Ascending aorta (tissue), 2 donors: ENCODE results near the gene NAE1. TPM values are rescaled to one million over a fixed set of nuclear protein-coding genes. Genes with fewer than 3 reads are reported as not detected.
"Not testable (repeated sequence)": the region's sequence is repeated elsewhere in the genome, so short reads cannot be mapped to it uniquely, and the experiment has no call there.

Experiments used
- DNase-seq, 2 donors: peaks; one replicate each; pipeline ENCODE4 v3.0.0-alpha.2; 2019; ENCODE audit warnings: low spot score in 2 of 2
- H3K27ac ChIP-seq, 2 donors: fragments of 200-600 bp; sonication (generic); one replicate each; pipeline ENCODE4 v1.5.1; 2016 to 2017; ENCODE audit warnings: mild to moderate bottlenecking in 1 of 2
- H3K27me3 ChIP-seq: fragments of 200-600 bp; sonication (generic); one replicate; pipeline ENCODE4 v1.5.1; 2017
- H3K36me3 ChIP-seq, 2 donors: fragments of 200-600 bp; sonication (generic); one replicate each; pipeline ENCODE4 v1.5.1; 2016
- H3K4me1 ChIP-seq, 2 donors: fragments of 200-600 bp; sonication (generic); one replicate each; pipeline ENCODE4 v1.5.1; 2016 to 2017; ENCODE audit warnings: mild to moderate bottlenecking in 1 of 2
- H3K4me3 ChIP-seq, 2 donors: fragments of 200-600 bp; sonication (generic); one replicate each; pipeline ENCODE4 v1.5.1; 2016 to 2017; ENCODE audit warnings: mild to moderate bottlenecking in 1 of 2
- H3K9me3 ChIP-seq, 2 donors: fragments of 200-600 bp; sonication (generic); one replicate each; pipeline ENCODE4 v1.5.1; 2016
- CTCF ChIP-seq, 3 experiments: fragments of 200-600 bp in 2 of 3; fragments of 450-650 bp in 1 of 3; sonication (generic) in 2 of 3; IDR thresholded peaks; one replicate each; pipeline ENCODE4 v1.5.1; 2016 to 2019; ENCODE audit warnings: antibody characterized with exemption in 3 of 3, mild to moderate bottlenecking in 1 of 3, moderate library complexity in 1 of 3
- intact Hi-C: fragments of 100-400 bp; cut with DNase I; formaldehyde crosslinking; loops from one replicate; pipeline ENCODE4 v1.15.1; 2023
- total RNA-seq: library from RNA; depleted of rRNA; stranded (reverse); fragments of >200 nt; gene quantifications from one replicate; pipeline ENCODE4 v1.1.0, GENCODE V29; 2016

Gene NAE1
- total RNA-seq, 1 donor from 2014 or later: 8.6 TPM

GRCh38 chr16:66801320-66802105, 29.3 kb downstream of the NAE1 start, which contains the start of gene TERB1:
Gene TERB1 (minus strand): TSS chr16:66801584. CDS start chr16:66796798, 4,786 bp downstream.
- Histone ChIP-seq H3K36me3 (peaks cover 39 to 48% of the 10 kb centered on the region in 2 donors), H3K9me3 (no peaks in the 10 kb centered on the region), H3K27ac (no peak within 1 kb of the TSS), H3K4me3 (no peak within 1 kb of the TSS), H3K27me3 (no peaks in the 10 kb centered on the region), H3K4me1 (no peaks in the 10 kb centered on the region)
- intact Hi-C loops: no loop called here
- TF ChIP-seq CTCF (IDR thresholded peaks at IDR 0.05): no peak
- no peak for DNase-seq

GRCh38 chr16:66800856-66801255, 29.9 kb downstream of the NAE1 start:
- no peaks in the 10 kb centered on the region for H3K9me3 ChIP-seq
- no peaks in the 10 kb centered on the region for H3K27me3 ChIP-seq
- TF ChIP-seq CTCF (IDR thresholded peaks at IDR 0.05): no peak
- peaks cover 33 to 43% of the 10 kb centered on the region in 2 donors for H3K36me3 ChIP-seq
- no peaks in the 10 kb centered on the region for H3K4me1 ChIP-seq
- intact Hi-C loops: no loop called here
- no peak overlapping the region for H3K27ac ChIP-seq
- DNase-seq: no peak
- H3K4me3 ChIP-seq: no peak overlapping the region

- Histone ChIP-seq H3K27me3 (no peaks in the 10 kb centered on the region), H3K4me1 (no peaks in the 10 kb centered on the region), H3K4me3 (no peak overlapping the region), H3K9me3 (no peaks in the 10 kb centered on the region), H3K27ac (no peak overlapping the region), H3K36me3 (peaks cover 11 to 17% of the 10 kb centered on the region in 2 donors)
- intact Hi-C loops: no loop called here
- DNase-seq: no peak
- no peak for TF ChIP-seq CTCF (IDR thresholded peaks at IDR 0.05)
These were observed 32.6 kb downstream of the NAE1 start for GRCh38 chr16:66798161-66798560.

GRCh38 chr16:66793984-66794383, 36.8 kb downstream of the NAE1 start:
- H3K36me3 ChIP-seq, H3K9me3 ChIP-seq, DNase-seq, H3K27ac ChIP-seq, H3K4me3 ChIP-seq, intact Hi-C loops, H3K27me3 ChIP-seq, H3K4me1 ChIP-seq: not testable (repeated sequence)

- H3K4me1 ChIP-seq: no peaks in the 10 kb centered on the region
- H3K36me3 ChIP-seq: no peaks in the 10 kb centered on the region
- intact Hi-C loops: no loop called here
- no peak for DNase-seq
- H3K4me3 ChIP-seq: no peak overlapping the region
- no peak overlapping the region for H3K27ac ChIP-seq
- no peaks in the 10 kb centered on the region for H3K9me3 ChIP-seq
- TF ChIP-seq CTCF (IDR thresholded peaks at IDR 0.05): no peak
- H3K27me3 ChIP-seq: no peaks in the 10 kb centered on the region
These were observed 40.5 kb downstream of the NAE1 start for GRCh38 chr16:66790130-66790733.

GRCh38 chr16:66787427-66787826, 43.3 kb downstream of the NAE1 start:
- H3K36me3 ChIP-seq: no peaks in the 10 kb centered on the region
- H3K27me3 ChIP-seq: no peaks in the 10 kb centered on the region
- no peak overlapping the region for H3K4me3 ChIP-seq
- no peak overlapping the region for H3K27ac ChIP-seq
- no peak for TF ChIP-seq CTCF (IDR thresholded peaks at IDR 0.05)
- intact Hi-C loops: no loop called here
- DNase-seq: no peak
- H3K9me3 ChIP-seq: no peaks in the 10 kb centered on the region
- no peaks in the 10 kb centered on the region for H3K4me1 ChIP-seq
